Fibroblast of skin of left quadriceps (primary cell): ENCODE results near the gene KIAA1210.

Experiments
- DNase-seq, 2 experiments: peaks; one replicate each; pipeline ENCODE4 v3.0.0-alpha.2; 2013; ENCODE audit warnings: low read depth in 2 of 2

KIAA1210 gene

GRCh38 chrX:119093991-119094735 lies 33.4 kb downstream of the KIAA1210 start:
- peak in 1 of 2 experiments; percentile 2 for DNase-seq

- DNase-seq = no peak
Observed at GRCh38 chrX:119090627-119091026, 37.0 kb downstream of the KIAA1210 start.

GRCh38 chrX:119089619-119090018 lies 38.0 kb downstream of the KIAA1210 start:
- DNase-seq = no peak

GRCh38 chrX:119087121-119087520 lies 40.5 kb downstream of the KIAA1210 start:
- no peak for DNase-seq

GRCh38 chrX:119084766-119085165 lies 42.8 kb downstream of the KIAA1210 start:
- no peak for DNase-seq

- no peak for DNase-seq
Observed at GRCh38 chrX:119082278-119082677, 45.3 kb downstream of the KIAA1210 start.

GRCh38 chrX:119075270-119076025 lies 52.2 kb downstream of the KIAA1210 start:
- DNase-seq = no peak

GRCh38 chrX:119073911-119074310 lies 53.7 kb downstream of the KIAA1210 start:
- no peak for DNase-seq

- no peak for DNase-seq
Observed at GRCh38 chrX:119073200-119073905, 54.3 kb downstream of the KIAA1210 start.

- DNase-seq = no peak
Observed at GRCh38 chrX:119072744-119073143, 54.9 kb downstream of the KIAA1210 start, which contains the start of gene CT47C1. Gene CT47C1 (plus strand): TSS chrX:119072993. CDS start chrX:119073226, 233 bp downstream.

- no peak for DNase-seq
Observed at GRCh38 chrX:119071381-119071780, 56.2 kb downstream of the KIAA1210 start.

GRCh38 chrX:119069762-119070161 lies 57.9 kb downstream of the KIAA1210 start:
- no peak for DNase-seq

GRCh38 chrX:119069128-119069527 lies 58.5 kb downstream of the KIAA1210 start:
- DNase-seq = no peak

GRCh38 chrX:119067023-119067739 lies 60.4 kb downstream of the KIAA1210 start:
- DNase-seq = peak; percentile 4 to 10

GRCh38 chrX:119063428-119063827 lies 64.2 kb downstream of the KIAA1210 start:
- DNase-seq = no peak

- no peak for DNase-seq
Observed at GRCh38 chrX:119062750-119063374, 64.8 kb downstream of the KIAA1210 start.

- no peak for DNase-seq
Observed at GRCh38 chrX:119055687-119056086, 71.9 kb downstream of the KIAA1210 start.

- no peak for DNase-seq
Observed at GRCh38 chrX:119045884-119046283, 81.7 kb downstream of the KIAA1210 start.

- no peak for DNase-seq
Observed at GRCh38 chrX:119042996-119043395, 84.6 kb downstream of the KIAA1210 start.

GRCh38 chrX:119042040-119042439 lies 85.6 kb downstream of the KIAA1210 start:
- DNase-seq = no peak

GRCh38 chrX:119041175-119041574 lies 86.4 kb downstream of the KIAA1210 start:
- no peak for DNase-seq
